ENCODE measurements around the gene PKN1. TPM values are rescaled to one million over a fixed set of nuclear protein-coding genes. Genes with fewer than 3 reads are reported as not detected.
A peak's percentile ranks its signal among the peaks of the same experiment; 100 is the strongest.

PKN1 gene
- total and polyA plus RNA-seq, 2 of the 13 experiments (the other 11 are each of a cell fraction or from before 2014, with no cell fraction given) = 45.7 to 54.5 TPM

- H3K9me3 ChIP-seq (ENCODE audit: low read length) = no peaks in the 10 kb centered on the region
- intact Hi-C loops (cut with micrococcal nuclease; ENCODE audit: unreplicated experiment) = no loop called here
- WGBS (ENCODE audit: low lambda C conversion rate) = 97% methylated on average over 16 of the region's 16 CpGs
- DNase-seq (ENCODE audit: low spot score) (no peak), FAIRE-seq (no peak), ATAC-seq (no peak)
- ChIA-PET CTCF (ENCODE audit: low intra/inter-chr PET ratio, low total read pairs) (no interaction called here), POLR2A (no interaction called here)
- BruUV-seq (replicated peaks) = no TSS peak
- TF ChIP-seq FLYWCH1 (CRISPR knock-in tag; IDR thresholded peaks at IDR 0.05) (no peak), ZNF563 (CRISPR knock-in tag; IDR thresholded peaks at IDR 0.05) (no peak), ZFP37 (CRISPR knock-in tag; IDR thresholded peaks at IDR 0.05; ENCODE audit: borderline replicate concordance) (no peak), MAZ (IDR thresholded peaks at IDR 0.05; ENCODE audit: borderline replicate concordance, low read depth, low read length) (no peak), MAZ (CRISPR knock-in tag; IDR thresholded peaks at IDR 0.05; ENCODE audit: low read depth) (no peak), AHR (CRISPR knock-in tag; IDR thresholded peaks at IDR 0.05) (no peak), ZNF121 (CRISPR knock-in tag; IDR thresholded peaks at IDR 0.05) (0 out of 2 replicates have a peak, but pooled peaks have one; percentile 18), ZNF331 (CRISPR knock-in tag; IDR thresholded peaks at IDR 0.05) (no peak), ASH2L (IDR thresholded peaks at IDR 0.05; ENCODE audit: insufficient read length, low read depth, low read length) (no peak)
- no peak overlapping the region for H2AFZ ChIP-seq (ENCODE audit: low read length)
- H4K20me1 ChIP-seq (ENCODE audit: insufficient read depth, low read length) = no peaks in the 10 kb centered on the region
- no peak overlapping the region for H3K4me2 ChIP-seq (ENCODE audit: low read depth, low read length)
- no peak overlapping the region for H3K4me3 ChIP-seq (replicated peaks in 1 of 3; ENCODE audit: insufficient read depth in 1 of 3, low read depth in 2 of 3, low read length in 3 of 3)
- no peaks in the 10 kb centered on the region for H3K4me1 ChIP-seq (ENCODE audit: insufficient read depth, low read length)
- no peak overlapping the region for H3K9ac ChIP-seq (ENCODE audit: insufficient read depth, low read depth, low read length)
- no peak overlapping the region for H3K27ac ChIP-seq (ENCODE audit: extremely low read length, insufficient read depth, low read length)
- H3K27me3 ChIP-seq (ENCODE audit: control insufficient read depth in 1 of 2, insufficient read depth in 2 of 2, low read length in 2 of 2) = no peaks in the 10 kb centered on the region
- peaks cover 0 to 4% of the 10 kb centered on the region in 2 experiments; a peak in 2 of 5 replicates for H3K36me3 ChIP-seq (replicated peaks in 1 of 2; ENCODE audit: control insufficient read depth in 1 of 2, insufficient read depth in 2 of 2, low read length in 2 of 2)
- in situ Hi-C loops (cut with HindIII; ENCODE audit: extremely low pct_ligation_motif_present, low pct_unique_long_range_greater_than_20kb) = no loop called here
- no peaks in the 10 kb centered on the region for H3K79me2 ChIP-seq (ENCODE audit: insufficient read depth, low read length)
These were observed 54.4 kb downstream of the PKN1 start for GRCh38 chr19:14487370-14488125.

All from HepG2 (cell line).